HG03442 (cell line): ENCODE measurements around the gene AKT1S1.
"Not testable (repeated sequence)": the region's sequence is repeated elsewhere in the genome, so short reads cannot be mapped to it uniquely, and the experiment has no call there.

Experiments
- ATAC-seq: cut with Tn5 transposase; IDR thresholded peaks from one replicate; pipeline ENCODE4 v1.9.1; 2021; ENCODE audit warnings: mild to moderate bottlenecking, moderate library complexity; ENCODE audit not compliant: unreplicated experiment

Gene AKT1S1

GRCh38 chr19:49839713-49840112, 37.4 kb downstream of the AKT1S1 start:
- no peak for ATAC-seq

- ATAC-seq: no peak
Measured at GRCh38 chr19:49838885-49839588, 38.1 kb downstream of the AKT1S1 start.

GRCh38 chr19:49837425-49837824, 39.7 kb downstream of the AKT1S1 start:
- no peak for ATAC-seq

GRCh38 chr19:49837009-49837310, 40.2 kb downstream of the AKT1S1 start:
- no peak for ATAC-seq

GRCh38 chr19:49836176-49837008, 40.8 kb downstream of the AKT1S1 start:
- ATAC-seq: no peak

- no peak for ATAC-seq
Measured at GRCh38 chr19:49835562-49835961, 41.6 kb downstream of the AKT1S1 start.

- ATAC-seq: no peak
Measured at GRCh38 chr19:49833599-49833998, 43.6 kb downstream of the AKT1S1 start.

- ATAC-seq: no peak
Measured at GRCh38 chr19:49832556-49832955, 44.6 kb downstream of the AKT1S1 start.

GRCh38 chr19:49831592-49831991, 45.6 kb downstream of the AKT1S1 start:
- ATAC-seq: no peak

- ATAC-seq: no peak
Measured at GRCh38 chr19:49830766-49831165, 46.4 kb downstream of the AKT1S1 start.

- no peak for ATAC-seq
Measured at GRCh38 chr19:49829721-49830120, 47.4 kb downstream of the AKT1S1 start.

GRCh38 chr19:49829200-49829599, 48.0 kb downstream of the AKT1S1 start:
- ATAC-seq: no peak

- no peak for ATAC-seq
Measured at GRCh38 chr19:49827034-49827433, 50.1 kb downstream of the AKT1S1 start.

- ATAC-seq: no peak
Measured at GRCh38 chr19:49824662-49825061, 52.5 kb downstream of the AKT1S1 start.

GRCh38 chr19:49823472-49823871, 53.7 kb downstream of the AKT1S1 start:
- ATAC-seq: no peak

- no peak for ATAC-seq
Measured at GRCh38 chr19:49820125-49820524, 57.0 kb downstream of the AKT1S1 start.

GRCh38 chr19:49819452-49820115, 57.6 kb downstream of the AKT1S1 start:
- not testable (repeated sequence) for ATAC-seq
